GM21717 (cell line): ENCODE results near the gene ALMS1.
"Not testable (repeated sequence)": the region's sequence is repeated elsewhere in the genome, so short reads cannot be mapped to it uniquely, and the experiment has no call there.

ENCODE experiments used
- ATAC-seq: cut with Tn5 transposase; IDR thresholded peaks from one replicate; pipeline ENCODE4 v1.9.1; 2021; ENCODE audit warnings: mild to moderate bottlenecking, moderate library complexity; ENCODE audit not compliant: unreplicated experiment

ALMS1 gene

DNA sequence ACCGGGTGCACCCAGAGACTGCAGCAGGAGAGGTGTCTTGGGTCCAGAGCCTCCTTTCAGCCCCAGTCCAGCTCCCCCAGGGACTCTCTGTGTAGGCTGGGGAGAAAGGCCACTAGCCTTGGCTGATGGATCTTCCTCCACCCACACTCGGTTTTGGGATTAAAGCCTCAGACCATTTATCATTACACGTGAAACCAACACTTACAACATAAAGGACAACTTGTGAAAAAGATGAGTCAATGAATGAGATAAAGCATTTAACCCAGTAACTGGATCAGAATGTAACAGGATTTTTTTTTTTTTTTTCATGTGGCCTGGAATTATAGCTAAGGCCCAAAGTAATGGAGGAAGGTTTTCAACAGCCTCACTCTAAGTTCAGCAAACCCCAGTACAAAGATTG lies 224.5 kb downstream of the ALMS1 start:
- ATAC-seq = no peak

DNA sequence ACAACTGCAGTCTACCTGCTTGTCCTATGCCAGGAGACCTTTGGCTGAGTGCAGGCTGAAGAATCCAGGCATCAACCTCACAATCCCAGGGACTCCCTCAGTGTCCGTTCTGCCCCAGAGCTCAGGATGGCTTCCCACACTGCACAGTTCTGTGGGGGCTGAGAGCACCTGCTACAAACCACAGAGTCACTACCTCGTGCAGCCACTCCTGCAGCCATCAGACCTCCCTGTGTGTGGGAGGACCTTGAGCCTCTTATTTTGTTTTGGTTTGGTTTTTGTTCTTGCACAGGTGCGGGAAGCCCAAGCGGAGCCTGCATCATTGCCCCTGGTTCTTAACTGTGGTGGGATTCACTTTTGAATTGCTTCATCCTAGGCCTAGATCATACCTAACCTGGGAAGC lies 225.6 kb downstream of the ALMS1 start:
- no peak for ATAC-seq

GRCh38 chr2:73611867-73612266 lies 226.2 kb downstream of the ALMS1 start:
- ATAC-seq = no peak

DNA sequence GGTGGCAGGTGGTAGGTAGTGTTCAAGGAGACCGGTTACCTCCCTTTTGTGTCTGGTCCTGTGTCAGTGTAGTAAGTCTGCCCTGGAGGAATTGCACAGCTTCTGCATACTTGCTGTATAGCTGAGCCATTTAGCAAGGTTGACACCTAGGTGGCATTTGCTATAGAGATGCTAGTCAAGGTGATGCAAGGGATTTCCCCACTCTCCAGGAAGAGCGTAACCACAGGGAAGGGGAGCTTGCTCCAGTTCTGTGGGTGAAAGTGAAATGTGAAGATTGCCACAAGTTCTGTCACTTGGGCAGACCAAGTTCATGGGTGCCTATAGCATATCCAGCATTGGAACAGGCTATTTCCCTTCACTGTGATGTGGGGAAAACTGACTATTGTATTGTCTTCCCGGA lies 228.5 kb downstream of the ALMS1 start:
- ATAC-seq = no peak

GRCh38 chr2:73614997-73615396 lies 229.4 kb downstream of the ALMS1 start:
- no peak for ATAC-seq

- not testable (repeated sequence) for ATAC-seq
These were observed 234.3 kb downstream of the ALMS1 start for GRCh38 chr2:73619925-73620324.

DNA sequence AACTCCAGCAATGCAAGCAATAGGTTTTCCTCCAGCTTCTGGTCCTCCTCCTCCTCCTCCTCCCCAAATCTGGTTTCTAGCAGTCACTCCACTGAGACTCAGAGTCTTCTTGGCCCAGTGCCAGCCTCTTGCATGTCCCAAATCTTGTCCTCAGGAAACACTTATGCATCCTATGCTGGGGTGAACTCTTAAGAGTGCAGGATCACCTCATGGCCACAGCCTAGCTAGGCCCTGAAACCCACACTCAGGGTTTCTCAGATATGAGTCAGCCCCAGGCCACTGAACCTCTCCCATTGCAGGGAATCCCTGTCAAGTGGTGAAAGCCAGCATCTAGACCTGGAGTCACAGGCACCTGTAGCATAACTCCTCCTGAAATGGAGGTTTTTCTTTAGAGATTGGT lies 238.4 kb downstream of the ALMS1 start:
- ATAC-seq = not testable (repeated sequence)

DNA sequence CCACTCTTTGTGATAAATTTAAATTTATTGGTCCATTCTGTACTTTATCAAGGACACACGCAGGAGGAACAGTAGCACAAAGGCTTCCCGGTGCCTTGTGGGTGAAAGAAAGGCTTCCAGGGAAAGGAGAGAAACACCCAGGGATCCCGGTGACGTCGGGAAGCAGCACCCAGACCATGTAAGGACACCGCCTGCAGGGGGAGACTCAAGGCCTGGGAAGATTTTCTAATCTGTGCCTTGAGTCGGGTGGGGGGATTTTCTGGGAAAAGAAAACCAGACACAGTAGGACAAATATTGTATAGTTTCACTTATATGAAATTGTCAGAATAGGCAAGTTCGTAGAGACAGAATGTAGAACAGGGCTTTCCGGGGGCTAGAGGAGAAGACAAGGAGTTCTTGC lies 239.0 kb downstream of the ALMS1 start:
- ATAC-seq = not testable (repeated sequence)

GRCh38 chr2:73626237-73626636 lies 240.6 kb downstream of the ALMS1 start:
- ATAC-seq = not testable (repeated sequence)

DNA sequence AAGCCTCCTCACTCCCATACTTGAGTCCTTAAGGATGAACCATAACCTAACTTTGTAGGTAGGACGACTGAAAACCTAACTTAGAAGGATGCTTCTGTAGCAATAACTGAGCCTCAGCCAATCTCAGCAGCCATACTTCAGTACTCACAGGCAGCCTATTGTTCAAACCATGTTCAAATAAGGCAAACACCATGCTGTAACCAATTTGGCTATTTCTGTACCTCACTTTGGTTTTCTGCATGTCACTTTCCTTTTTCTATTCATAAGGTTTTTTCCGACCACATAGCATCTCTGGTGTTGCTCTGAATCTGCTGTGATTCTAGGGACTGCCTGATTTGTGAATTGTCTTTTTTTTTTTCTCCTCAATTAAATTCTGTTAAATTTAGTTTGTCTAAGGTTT lies 242.9 kb downstream of the ALMS1 start:
- peak; percentile 59 for ATAC-seq

DNA sequence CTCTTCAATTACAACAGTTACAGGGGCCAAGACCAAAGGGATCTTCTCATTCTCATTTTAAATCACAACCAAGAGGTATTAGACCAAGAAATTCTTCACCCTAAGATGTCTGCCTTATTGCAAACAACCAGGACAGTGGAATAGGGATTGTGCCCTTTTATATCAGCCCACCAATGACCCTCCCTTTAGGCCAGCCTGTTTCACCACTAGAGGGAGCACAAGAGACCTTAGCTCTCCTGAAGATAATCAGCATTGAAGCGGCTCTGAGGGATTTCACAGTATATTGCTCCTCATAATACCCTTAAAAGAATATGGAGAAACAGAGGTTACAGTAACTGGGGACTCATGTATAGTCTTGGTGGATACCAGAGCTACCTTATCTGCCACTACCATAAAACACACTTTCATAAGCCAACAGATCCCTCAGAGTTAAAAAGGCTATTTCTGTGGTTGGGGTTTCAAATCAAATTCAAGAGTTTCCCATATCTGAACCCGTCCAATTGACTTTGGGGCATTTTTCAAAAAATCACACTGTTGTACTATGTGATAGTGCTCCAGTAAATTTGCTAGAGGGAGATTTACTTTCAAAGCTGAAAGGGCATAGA lies 245.1 kb downstream of the ALMS1 start:
- not testable (repeated sequence) for ATAC-seq

DNA sequence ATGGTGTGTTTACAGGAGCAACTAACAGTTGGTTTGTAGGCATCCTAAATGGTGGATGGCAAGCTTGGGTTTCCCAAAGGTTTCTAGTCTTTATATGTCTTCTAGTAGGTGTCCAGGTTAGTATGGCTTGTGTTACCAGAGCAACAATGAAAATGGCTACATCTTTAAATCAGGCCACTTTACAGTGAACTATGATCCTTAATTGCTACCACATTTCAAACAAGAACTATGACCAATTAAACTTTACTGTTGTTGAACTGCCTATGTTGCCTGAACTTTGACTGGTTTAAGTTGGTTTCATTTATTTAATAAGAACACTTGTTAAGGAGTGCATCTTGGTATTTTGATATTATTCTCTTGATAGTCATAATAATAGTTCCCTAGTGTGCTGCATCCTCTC lies 251.3 kb downstream of the ALMS1 start:
- not testable (repeated sequence) for ATAC-seq

GRCh38 chr2:73638429-73638828 lies 252.8 kb downstream of the ALMS1 start:
- no peak for ATAC-seq

GRCh38 chr2:73640511-73640911 lies 254.9 kb downstream of the ALMS1 start:
- ATAC-seq = no peak

DNA sequence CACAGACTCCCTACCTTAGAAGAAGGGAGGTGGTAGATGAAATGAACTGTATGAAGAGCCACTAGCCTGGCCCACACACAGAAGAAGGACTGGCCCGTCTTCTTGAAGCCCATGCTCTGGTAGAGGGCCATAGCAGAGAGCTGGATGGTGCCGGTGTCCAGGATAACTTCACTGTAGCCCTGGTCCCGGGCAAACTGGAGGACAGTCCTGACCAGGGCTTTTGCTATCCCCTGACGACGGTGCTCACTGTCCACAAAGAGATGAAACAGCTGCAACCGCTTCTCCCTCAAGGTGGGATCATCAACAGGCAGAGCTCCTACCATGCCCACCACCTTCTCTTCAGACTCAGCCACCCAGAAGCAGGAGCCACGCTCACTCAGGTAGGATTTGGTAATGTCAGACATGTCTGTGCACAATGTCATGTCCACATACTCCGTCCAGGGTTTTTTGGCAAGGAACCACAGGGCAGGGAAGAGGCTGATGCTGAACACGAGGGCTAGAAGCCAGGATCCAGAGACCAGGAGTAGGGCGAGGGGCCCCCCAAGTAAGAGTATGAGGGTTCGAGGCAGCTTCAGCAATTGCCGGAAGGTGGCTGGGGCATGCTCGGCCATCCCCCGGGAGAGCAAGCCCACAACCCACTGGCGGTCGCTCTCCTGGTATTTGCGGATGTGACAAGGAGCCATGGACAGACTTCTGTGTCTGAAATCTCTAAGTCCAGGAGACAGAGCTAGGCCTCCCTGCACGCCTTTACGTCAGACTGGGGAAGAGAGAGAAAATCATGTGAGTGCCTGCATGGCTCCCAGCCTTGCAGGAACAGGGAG lies 255.5 kb downstream of the ALMS1 start:
- ATAC-seq = no peak

DNA sequence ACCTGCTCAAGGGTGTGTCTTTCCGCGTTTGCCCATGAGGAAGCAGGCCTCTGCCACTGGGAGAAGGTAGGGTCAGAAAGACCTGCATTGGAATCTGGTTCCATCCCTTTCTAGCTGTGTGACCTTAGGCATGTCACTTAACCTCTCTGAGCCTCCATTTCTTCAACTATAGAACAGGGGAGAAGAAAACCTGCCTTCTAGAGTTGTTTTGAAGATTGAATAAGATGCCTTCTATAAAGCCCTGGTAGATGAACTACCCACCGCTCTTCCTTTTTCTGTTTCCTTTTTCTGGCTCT lies 256.1 kb downstream of the ALMS1 start:
- ATAC-seq = no peak

DNA sequence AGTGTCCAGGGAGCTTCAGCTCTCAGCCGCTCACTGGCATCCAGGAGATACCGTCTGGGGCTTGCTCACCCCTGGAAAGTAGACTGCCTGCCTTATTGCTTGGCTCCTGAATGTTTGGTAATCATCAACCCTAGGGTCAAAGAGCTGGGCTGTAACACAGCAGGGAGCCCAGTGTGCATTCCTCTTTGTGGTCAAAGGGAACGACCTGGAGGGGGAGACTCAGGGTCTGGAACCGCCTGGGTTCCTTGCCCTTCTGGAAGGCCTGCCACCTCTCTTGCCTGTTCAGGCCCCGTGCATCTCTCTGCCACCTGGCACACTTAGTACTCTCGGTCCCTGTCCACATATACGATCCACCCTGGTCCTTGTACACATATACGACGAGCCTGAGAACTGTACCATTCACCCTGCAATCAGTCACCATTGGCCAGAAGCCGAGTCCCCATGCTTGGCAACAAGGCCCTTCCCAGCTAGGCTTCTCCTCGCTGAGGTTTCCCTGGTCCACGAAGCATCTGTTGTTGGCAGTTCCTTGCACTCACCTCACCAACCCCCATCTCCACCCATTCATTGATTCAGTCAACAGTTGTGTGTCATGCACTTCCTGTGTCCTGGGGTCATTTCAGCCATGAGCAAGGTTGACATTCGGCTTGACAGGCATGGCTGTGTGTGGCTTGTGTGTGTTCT lies 256.8 kb downstream of the ALMS1 start, which contains the start of gene NAT8:
TSS of gene NAT8 (minus strand) at position 85 of the 681 bp plus-strand sequence. CDS start 794 bp downstream, outside the sequence.
- ATAC-seq = no peak

DNA sequence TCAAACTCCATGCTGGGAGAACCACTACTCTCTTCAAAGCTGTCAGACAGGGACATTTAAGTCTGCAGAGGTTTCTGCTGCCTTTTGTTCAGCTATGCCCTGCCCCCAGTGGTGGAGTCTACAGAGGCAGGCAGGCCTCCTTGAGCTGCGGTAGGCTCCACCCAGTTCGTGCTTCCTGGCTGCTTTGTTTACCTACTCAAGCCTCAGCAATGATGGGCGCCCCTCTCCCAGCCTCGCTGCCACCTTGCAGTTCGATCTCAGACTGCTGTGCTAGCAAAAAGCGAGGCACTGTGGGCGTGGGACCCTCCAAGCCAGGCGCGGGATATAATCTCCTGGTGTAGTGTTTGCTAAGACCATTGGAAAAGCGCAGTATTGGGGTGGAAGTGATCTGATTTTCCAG lies 262.1 kb downstream of the ALMS1 start:
- ATAC-seq = not testable (repeated sequence)

GRCh38 chr2:73651591-73652230 lies 266.1 kb downstream of the ALMS1 start:
- no peak for ATAC-seq

DNA sequence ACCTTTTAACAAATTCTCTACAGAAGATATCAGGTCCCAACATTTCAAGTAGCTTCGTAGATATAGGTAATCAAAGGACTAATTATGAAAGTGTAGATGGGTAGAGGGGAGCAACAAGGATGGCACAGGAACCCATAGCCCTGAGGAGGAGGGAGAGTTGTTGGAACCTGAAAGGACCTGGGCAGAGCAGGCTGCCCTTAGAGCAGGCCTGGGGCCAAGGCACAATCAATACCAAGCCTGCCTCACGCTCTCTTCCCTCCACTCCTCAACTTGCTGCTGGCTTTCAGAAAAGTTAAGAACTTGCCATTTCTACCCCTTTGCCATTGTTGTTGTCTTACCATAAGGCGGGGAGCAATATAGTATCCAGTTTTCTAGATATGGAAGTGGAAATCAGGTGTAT lies 266.7 kb downstream of the ALMS1 start:
- ATAC-seq = no peak

- ATAC-seq = no peak
These were observed 268.5 kb downstream of the ALMS1 start for GRCh38 chr2:73654175-73654574.
